ENCODE data around the gene MDM1. TPM values are rescaled to one million over a fixed set of nuclear protein-coding genes. Genes with fewer than 3 reads are reported as not detected.

MDM1 gene
- total and polyA plus RNA-seq, 10 donors = 13.5 to 38.9 (median 21.9) TPM

DNA sequence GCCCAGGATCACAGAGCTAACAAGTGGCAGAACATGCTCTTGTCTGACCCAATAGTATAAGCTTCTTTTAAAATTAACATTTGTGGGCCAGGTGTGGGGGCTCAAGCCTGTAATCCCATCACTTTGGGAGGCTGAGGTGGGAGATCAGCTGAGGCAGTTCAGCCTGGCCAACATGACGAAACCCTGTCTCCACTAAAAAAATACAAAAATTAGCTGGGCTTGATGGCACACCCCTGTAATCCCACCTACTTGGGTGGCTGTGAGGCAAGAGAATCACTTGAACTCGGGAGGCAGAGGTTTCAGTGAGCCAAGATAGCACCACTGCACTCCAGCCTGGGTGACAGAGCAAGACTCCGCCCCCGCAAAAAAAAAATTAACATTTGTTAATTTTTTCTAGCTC, 45.8 kb downstream of the MDM1 start:
- TF ChIP-seq CTCF (IDR thresholded peaks at IDR 0.05 in 8 of 11, conservative IDR thresholded peaks at IDR 0.05 in 3 of 11) (no peak), POLR2AphosphoS5 (IDR thresholded peaks at IDR 0.05) (no peak), POLR2A (IDR thresholded peaks at IDR 0.05) (no peak)
- Histone ChIP-seq H3K27me3 (replicated peaks in 1 of 7) (no peaks in the 10 kb centered on the region), H3K27ac (no peak overlapping the region), H3K9me3 (no peaks in the 10 kb centered on the region), H3K4me3 (no peak overlapping the region), H3K4me1 (peaks cover 0 to 10% (median 0%) of the 10 kb centered on the region in 6 donors), H3K36me3 (no peaks in the 10 kb centered on the region)
- no peak for DNase-seq
- WGBS, 5 donors = 85 to 93% (median 90%) methylated on average over 4 of the region's 4 CpGs
- intact Hi-C loops (cut with DNase I; ENCODE audit: low total_unique reads) = no loop called here

GRCh38 chr12:68285541-68285940, 46.6 kb downstream of the MDM1 start:
- H3K9me3 ChIP-seq = no peaks in the 10 kb centered on the region
- WGBS, 5 donors = 85 to 95% (median 87%) methylated on average over 3 of the region's 3 CpGs
- H3K36me3 ChIP-seq = no peaks in the 10 kb centered on the region
- H3K27ac ChIP-seq = no peak overlapping the region
- H3K27me3 ChIP-seq (replicated peaks in 1 of 7) = no peaks in the 10 kb centered on the region
- no peak overlapping the region for H3K4me3 ChIP-seq
- TF ChIP-seq POLR2AphosphoS5 (IDR thresholded peaks at IDR 0.05) (no peak), CTCF (IDR thresholded peaks at IDR 0.05 in 8 of 11, conservative IDR thresholded peaks at IDR 0.05 in 3 of 11) (no peak), POLR2A (IDR thresholded peaks at IDR 0.05) (no peak)
- intact Hi-C loops (cut with DNase I; ENCODE audit: low total_unique reads) = no loop called here
- DNase-seq = no peak
- H3K4me1 ChIP-seq = peaks cover 0 to 8% (median 0%) of the 10 kb centered on the region in 6 donors

- Histone ChIP-seq H3K36me3 (no peaks in the 10 kb centered on the region), H3K4me3 (no peak overlapping the region), H3K4me1 (no peaks in the 10 kb centered on the region), H3K27ac (no peak overlapping the region), H3K9me3 (no peaks in the 10 kb centered on the region), H3K27me3 (replicated peaks in 1 of 7) (no peaks in the 10 kb centered on the region)
- TF ChIP-seq CTCF (IDR thresholded peaks at IDR 0.05 in 8 of 11, conservative IDR thresholded peaks at IDR 0.05 in 3 of 11) = no peak
- no peak for TF ChIP-seq POLR2A (IDR thresholded peaks at IDR 0.05)
- TF ChIP-seq POLR2AphosphoS5 (IDR thresholded peaks at IDR 0.05) = no peak
- intact Hi-C loops (cut with DNase I; ENCODE audit: low total_unique reads) = no loop called here
- DNase-seq = no peak
- WGBS, 5 donors = 68 to 89% (median 83%) methylated on average over 4 of the region's 4 CpGs
These were observed 50.7 kb downstream of the MDM1 start for GRCh38 chr12:68281322-68282077.

GRCh38 chr12:68280240-68280639, 51.9 kb downstream of the MDM1 start:
- intact Hi-C loops (cut with DNase I; ENCODE audit: low total_unique reads) = no loop called here
- Histone ChIP-seq H3K9me3 (no peaks in the 10 kb centered on the region), H3K36me3 (no peaks in the 10 kb centered on the region), H3K27me3 (replicated peaks in 1 of 7) (no peaks in the 10 kb centered on the region), H3K4me3 (no peak overlapping the region), H3K4me1 (no peaks in the 10 kb centered on the region), H3K27ac (no peak overlapping the region)
- DNase-seq = no peak
- TF ChIP-seq POLR2A (IDR thresholded peaks at IDR 0.05) = no peak
- no peak for TF ChIP-seq POLR2AphosphoS5 (IDR thresholded peaks at IDR 0.05)
- no peak for TF ChIP-seq CTCF (IDR thresholded peaks at IDR 0.05 in 8 of 11, conservative IDR thresholded peaks at IDR 0.05 in 3 of 11)
- 90 to 96% (median 94%) methylated on average over 2 of the region's 2 CpGs for WGBS, 5 donors
